A673 (cell line): Measurements from ENCODE around the gene MRGPRE.

Experiments used
- EZH2 ChIP-seq: fragments of 200-600 bp; sonication (generic); IDR thresholded peaks from 2 replicates; pipeline ENCODE4 v1.6.1; 2017; ENCODE audit warnings: borderline replicate concordance, low read depth, mild to moderate bottlenecking, mixed read lengths, antibody characterized with exemption, low read length; ENCODE audit not compliant: poor library complexity, severe bottlenecking
- TF ChIP-seq, protein P1 (sequence below): fragments of 300-800, 200-600 bp; sonication (generic); conservative IDR thresholded peaks from 2 replicates; pipeline ENCODE4 v1.5.1; 2017; ENCODE audit warnings: low read depth, mild to moderate bottlenecking, antibody characterized with exemption, low read length, moderate library complexity, mixed read lengths

DNA sequence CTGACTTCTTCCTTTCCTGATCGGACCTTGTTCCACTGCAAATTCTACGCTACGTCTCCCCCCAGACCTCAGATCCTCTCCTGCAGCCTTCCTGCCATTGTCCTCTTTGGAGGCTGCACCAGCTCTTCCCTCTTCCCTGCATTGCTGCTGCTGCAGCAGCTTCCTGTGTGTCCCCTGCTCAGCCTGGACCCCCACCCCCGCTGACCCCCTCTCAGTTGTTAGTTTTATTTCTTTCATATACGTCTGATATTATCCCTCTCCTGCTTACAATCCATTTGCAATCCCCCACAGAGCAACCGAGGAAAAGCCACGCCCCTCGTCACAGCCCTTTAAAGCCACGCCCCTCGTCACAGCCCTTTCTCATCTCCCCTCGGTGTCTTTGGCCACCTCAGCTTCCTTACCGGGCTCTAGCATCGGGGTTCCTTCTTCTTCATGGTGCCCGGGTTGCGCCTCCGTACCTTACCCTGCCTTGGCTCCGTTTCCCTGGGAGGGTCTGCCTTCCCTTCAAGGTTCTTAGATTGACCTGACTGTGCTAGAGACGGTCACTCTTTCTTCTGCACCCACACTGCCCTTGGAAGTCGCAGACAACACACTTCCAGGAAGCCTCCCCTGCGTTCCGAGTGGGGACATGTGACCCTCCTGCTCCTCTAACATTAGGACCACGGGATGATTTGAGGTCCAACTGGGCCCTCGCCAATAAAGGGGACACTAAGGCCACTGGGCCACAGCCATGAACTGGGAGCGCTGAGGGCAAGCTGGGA lies 18.4 kb downstream of the MRGPRE start:
- TF ChIP-seq, protein P1, sequence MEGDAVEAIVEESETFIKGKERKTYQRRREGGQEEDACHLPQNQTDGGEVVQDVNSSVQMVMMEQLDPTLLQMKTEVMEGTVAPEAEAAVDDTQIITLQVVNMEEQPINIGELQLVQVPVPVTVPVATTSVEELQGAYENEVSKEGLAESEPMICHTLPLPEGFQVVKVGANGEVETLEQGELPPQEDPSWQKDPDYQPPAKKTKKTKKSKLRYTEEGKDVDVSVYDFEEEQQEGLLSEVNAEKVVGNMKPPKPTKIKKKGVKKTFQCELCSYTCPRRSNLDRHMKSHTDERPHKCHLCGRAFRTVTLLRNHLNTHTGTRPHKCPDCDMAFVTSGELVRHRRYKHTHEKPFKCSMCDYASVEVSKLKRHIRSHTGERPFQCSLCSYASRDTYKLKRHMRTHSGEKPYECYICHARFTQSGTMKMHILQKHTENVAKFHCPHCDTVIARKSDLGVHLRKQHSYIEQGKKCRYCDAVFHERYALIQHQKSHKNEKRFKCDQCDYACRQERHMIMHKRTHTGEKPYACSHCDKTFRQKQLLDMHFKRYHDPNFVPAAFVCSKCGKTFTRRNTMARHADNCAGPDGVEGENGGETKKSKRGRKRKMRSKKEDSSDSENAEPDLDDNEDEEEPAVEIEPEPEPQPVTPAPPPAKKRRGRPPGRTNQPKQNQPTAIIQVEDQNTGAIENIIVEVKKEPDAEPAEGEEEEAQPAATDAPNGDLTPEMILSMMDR = no peak
- TF ChIP-seq EZH2 = no peak
